ENCODE data around the gene CABP7.

CABP7 gene

GRCh38 chr22:29713156-29713727 lies 6.6 kb upstream of the CABP7 start:
- Histone ChIP-seq H3K27me3 (peaks cover 79% of the 10 kb centered on the region), H3K9me3 (no peaks in the 10 kb centered on the region), H3K4me3 (ENCODE audit: low read depth in 1 of 2, low read length in 1 of 2) (no peak overlapping the region), H3K4me1 (ENCODE audit: control insufficient read depth in 1 of 2, insufficient read depth in 1 of 2, low read depth in 1 of 2, low read length in 1 of 2) (no peaks in the 10 kb centered on the region), H3K27ac (no peak overlapping the region), H3K36me3 (no peaks in the 10 kb centered on the region)
- TF ChIP-seq CTCF (IDR thresholded peaks at IDR 0.05): no peak

- Histone ChIP-seq H3K36me3 (no peaks in the 10 kb centered on the region), H3K9me3 (no peaks in the 10 kb centered on the region), H3K4me1 (ENCODE audit: control insufficient read depth in 1 of 2, insufficient read depth in 1 of 2, low read depth in 1 of 2, low read length in 1 of 2) (peaks cover 0 to under 1% of the 10 kb centered on the region in 2 experiments), H3K4me3 (ENCODE audit: low read depth in 1 of 2, low read length in 1 of 2) (no peak overlapping the region), H3K27me3 (peaks cover 91% of the 10 kb centered on the region), H3K27ac (no peak overlapping the region)
- TF ChIP-seq CTCF (IDR thresholded peaks at IDR 0.05): no peak
These were observed 4.6 kb upstream of the CABP7 start for GRCh38 chr22:29715240-29715639.

- no peak for TF ChIP-seq CTCF (IDR thresholded peaks at IDR 0.05)
- no peaks in the 10 kb centered on the region for H3K36me3 ChIP-seq
- peaks cover 0 to 5% of the 10 kb centered on the region in 2 experiments for H3K4me1 ChIP-seq (ENCODE audit: control insufficient read depth in 1 of 2, insufficient read depth in 1 of 2, low read depth in 1 of 2, low read length in 1 of 2)
- H3K9me3 ChIP-seq: no peaks in the 10 kb centered on the region
- no peak overlapping the region for H3K4me3 ChIP-seq (ENCODE audit: low read depth in 1 of 2, low read length in 1 of 2)
- no peak overlapping the region for H3K27ac ChIP-seq
- peaks cover 91% of the 10 kb centered on the region for H3K27me3 ChIP-seq
These were observed 4.1 kb upstream of the CABP7 start for GRCh38 chr22:29715705-29716104.

- Histone ChIP-seq H3K27ac (no peak overlapping the region), H3K4me3 (ENCODE audit: low read depth in 1 of 2, low read length in 1 of 2) (no peak overlapping the region), H3K4me1 (ENCODE audit: control insufficient read depth in 1 of 2, insufficient read depth in 1 of 2, low read depth in 1 of 2, low read length in 1 of 2) (peaks cover 0 to 8% of the 10 kb centered on the region in 2 experiments), H3K9me3 (no peaks in the 10 kb centered on the region), H3K27me3 (peaks cover 92% of the 10 kb centered on the region), H3K36me3 (no peaks in the 10 kb centered on the region)
- TF ChIP-seq CTCF (IDR thresholded peaks at IDR 0.05): no peak
These were observed 2.8 kb upstream of the CABP7 start for GRCh38 chr22:29716814-29717545.

- Histone ChIP-seq H3K4me3 (ENCODE audit: low read depth in 1 of 2, low read length in 1 of 2) (no peak overlapping the region), H3K9me3 (no peaks in the 10 kb centered on the region), H3K36me3 (no peaks in the 10 kb centered on the region), H3K27me3 (peaks cover 98% of the 10 kb centered on the region), H3K27ac (no peak overlapping the region), H3K4me1 (ENCODE audit: control insufficient read depth in 1 of 2, insufficient read depth in 1 of 2, low read depth in 1 of 2, low read length in 1 of 2) (peaks cover 0 to 8% of the 10 kb centered on the region in 2 experiments)
- TF ChIP-seq CTCF (IDR thresholded peaks at IDR 0.05): no peak
These were observed 2.0 kb upstream of the CABP7 start for GRCh38 chr22:29717789-29718188.

All from neutrophil (primary cell).